Skeletal muscle tissue (tissue), 4 donors: Measurements from ENCODE around the gene EVI5L. TPM values are rescaled to one million over a fixed set of nuclear protein-coding genes. Genes with fewer than 3 reads are reported as not detected.

Source experiments
- H3K27ac ChIP-seq: one replicate; pipeline ENCODE4 v1.7.0; 2013; ENCODE audit warnings: mild to moderate bottlenecking, low read depth, low read length, inconsistent platforms
- H3K27me3 ChIP-seq, 3 donors: one replicate each; pipeline ENCODE4 v1.7.0; 2013; ENCODE audit warnings: low read length in 3 of 3; ENCODE audit not compliant: control insufficient read depth in 3 of 3, insufficient read depth in 3 of 3
- H3K36me3 ChIP-seq, 3 donors: one replicate each; pipeline ENCODE4 v1.7.0; 2013; ENCODE audit warnings: low read length in 3 of 3; ENCODE audit not compliant: control insufficient read depth in 3 of 3, insufficient read depth in 3 of 3
- H3K4me1 ChIP-seq, 3 donors: one replicate each; pipeline ENCODE4 v1.7.0; 2013; ENCODE audit warnings: low read length in 3 of 3, mild to moderate bottlenecking in 3 of 3; ENCODE audit not compliant: control insufficient read depth in 3 of 3, insufficient read depth in 3 of 3
- H3K4me3 ChIP-seq, 3 donors: one replicate each; pipeline ENCODE4 v1.7.0; 2013; ENCODE audit warnings: low read length in 3 of 3
- H3K9ac ChIP-seq, 3 donors: one replicate each; pipeline ENCODE4 v1.7.0; 2013; ENCODE audit warnings: low read length in 3 of 3, mild to moderate bottlenecking in 3 of 3, moderate library complexity in 2 of 3, low read depth in 1 of 3
- H3K9me3 ChIP-seq, 3 donors: one replicate each; pipeline ENCODE4 v1.7.0; 2013; ENCODE audit warnings: low read length in 3 of 3; ENCODE audit not compliant: control insufficient read depth in 3 of 3
- total RNA-seq: library from RNA; depleted of rRNA; stranded (reverse); fragments of >200 nt; gene quantifications from one replicate; pipeline ENCODE4 v1.2.3, GENCODE V29; 2014
- donor health status: Osteomylitis.

EVI5L gene
- total RNA-seq, 1 donor from 2014 or later: 9.4 TPM

- H3K9me3 ChIP-seq: no peaks in the 10 kb centered on the region
- H3K9ac ChIP-seq: no peak overlapping the region
- H3K36me3 ChIP-seq: no peaks in the 10 kb centered on the region
- H3K4me3 ChIP-seq: no peak overlapping the region
- H3K27ac ChIP-seq: no peak overlapping the region
- peaks cover 0 to 5% (median 3%) of the 10 kb centered on the region in 3 donors for H3K4me1 ChIP-seq
- peaks cover 13 to 26% (median 15%) of the 10 kb centered on the region in 3 donors for H3K27me3 ChIP-seq
Observed at GRCh38 chr19:7879111-7879807, 49.2 kb downstream of the EVI5L start.

- no peaks in the 10 kb centered on the region for H3K9me3 ChIP-seq
- H3K27ac ChIP-seq: no peak overlapping the region
- no peak overlapping the region for H3K9ac ChIP-seq
- no peak overlapping the region for H3K4me3 ChIP-seq
- H3K27me3 ChIP-seq: peaks cover 7 to 20% (median 9%) of the 10 kb centered on the region in 3 donors
- no peaks in the 10 kb centered on the region for H3K4me1 ChIP-seq
- no peaks in the 10 kb centered on the region for H3K36me3 ChIP-seq
Observed at GRCh38 chr19:7879836-7880235, 49.8 kb downstream of the EVI5L start.

- no peaks in the 10 kb centered on the region for H3K36me3 ChIP-seq
- no peaks in the 10 kb centered on the region for H3K9me3 ChIP-seq
- H3K27me3 ChIP-seq: peaks cover 2 to 14% (median 13%) of the 10 kb centered on the region in 3 donors
- no peak overlapping the region for H3K27ac ChIP-seq
- no peaks in the 10 kb centered on the region for H3K4me1 ChIP-seq
- no peak overlapping the region for H3K4me3 ChIP-seq
- H3K9ac ChIP-seq: no peak overlapping the region
Observed at GRCh38 chr19:7881910-7882309, 51.9 kb downstream of the EVI5L start.

- Histone ChIP-seq H3K36me3 (no peaks in the 10 kb centered on the region), H3K9ac (no peak overlapping the region), H3K4me1 (no peaks in the 10 kb centered on the region), H3K4me3 (no peak overlapping the region), H3K9me3 (no peaks in the 10 kb centered on the region), H3K27me3 (peaks cover 10 to 15% (median 10%) of the 10 kb centered on the region in 3 donors), H3K27ac (no peak overlapping the region)
Observed at GRCh38 chr19:7883105-7883504, 53.1 kb downstream of the EVI5L start.

GRCh38 chr19:7883796-7884570 lies 54.0 kb downstream of the EVI5L start:
- Histone ChIP-seq H3K27ac (no peak overlapping the region), H3K4me1 (no peaks in the 10 kb centered on the region), H3K4me3 (no peak overlapping the region), H3K9ac (no peak overlapping the region), H3K9me3 (no peaks in the 10 kb centered on the region), H3K27me3 (peaks cover 17 to 22% (median 17%) of the 10 kb centered on the region in 3 donors), H3K36me3 (no peaks in the 10 kb centered on the region)

- no peaks in the 10 kb centered on the region for H3K36me3 ChIP-seq
- no peaks in the 10 kb centered on the region for H3K9me3 ChIP-seq
- H3K27ac ChIP-seq: no peak overlapping the region
- no peaks in the 10 kb centered on the region for H3K4me1 ChIP-seq
- H3K4me3 ChIP-seq: no peak overlapping the region
- peaks cover 18 to 23% (median 19%) of the 10 kb centered on the region in 3 donors for H3K27me3 ChIP-seq
- no peak overlapping the region for H3K9ac ChIP-seq
Observed at GRCh38 chr19:7885818-7886217, 55.8 kb downstream of the EVI5L start.

GRCh38 chr19:7887408-7888144 lies 57.6 kb downstream of the EVI5L start:
- H3K9ac ChIP-seq: no peak overlapping the region
- H3K4me3 ChIP-seq: no peak overlapping the region
- H3K27me3 ChIP-seq: peaks cover 18 to 27% (median 21%) of the 10 kb centered on the region in 3 donors
- no peaks in the 10 kb centered on the region for H3K36me3 ChIP-seq
- no peaks in the 10 kb centered on the region for H3K9me3 ChIP-seq
- no peak overlapping the region for H3K27ac ChIP-seq
- H3K4me1 ChIP-seq: no peaks in the 10 kb centered on the region

- Histone ChIP-seq H3K27ac (no peak within 1 kb of the TSS), H3K36me3 (no peaks in the 10 kb centered on the region), H3K4me1 (no peaks in the 10 kb centered on the region), H3K4me3 (no peak within 1 kb of the TSS), H3K9me3 (no peaks in the 10 kb centered on the region), H3K27me3 (peaks cover 18 to 29% (median 21%) of the 10 kb centered on the region in 3 donors), H3K9ac (no peak within 1 kb of the TSS)
Observed at GRCh38 chr19:7888145-7888825, 58.3 kb downstream of the EVI5L start, which contains the start of gene LRRC8E. Gene LRRC8E, plus strand, starts transcription at chr19:7888510. Its CDS starts 7,094 bp downstream, at chr19:7895604.

- Histone ChIP-seq H3K4me1 (no peaks in the 10 kb centered on the region), H3K27me3 (peaks cover 19 to 31% (median 25%) of the 10 kb centered on the region in 3 donors), H3K9me3 (no peaks in the 10 kb centered on the region), H3K4me3 (no peak overlapping the region), H3K36me3 (no peaks in the 10 kb centered on the region), H3K9ac (no peak overlapping the region), H3K27ac (no peak overlapping the region)
Observed at GRCh38 chr19:7888826-7889217, 58.8 kb downstream of the EVI5L start.
